Measurements from ENCODE around the gene ASPSCR1.

GRCh38 chr17:82062076-82062983 lies 84.9 kb downstream of the ASPSCR1 start:
- TF ChIP-seq CTCF (IDR thresholded peaks at IDR 0.05) = no peak
- TF ChIP-seq GABPB1 (CRISPR knock-in tag; IDR thresholded peaks at IDR 0.05) = no peak
- TF ChIP-seq STAT6 (CRISPR knock-in tag; conservative IDR thresholded peaks at IDR 0.05; ENCODE audit: low read depth) = no peak
- no peak for TF ChIP-seq CREB1 (CRISPR knock-in tag; IDR thresholded peaks at IDR 0.05)
- TF ChIP-seq, protein P1, sequence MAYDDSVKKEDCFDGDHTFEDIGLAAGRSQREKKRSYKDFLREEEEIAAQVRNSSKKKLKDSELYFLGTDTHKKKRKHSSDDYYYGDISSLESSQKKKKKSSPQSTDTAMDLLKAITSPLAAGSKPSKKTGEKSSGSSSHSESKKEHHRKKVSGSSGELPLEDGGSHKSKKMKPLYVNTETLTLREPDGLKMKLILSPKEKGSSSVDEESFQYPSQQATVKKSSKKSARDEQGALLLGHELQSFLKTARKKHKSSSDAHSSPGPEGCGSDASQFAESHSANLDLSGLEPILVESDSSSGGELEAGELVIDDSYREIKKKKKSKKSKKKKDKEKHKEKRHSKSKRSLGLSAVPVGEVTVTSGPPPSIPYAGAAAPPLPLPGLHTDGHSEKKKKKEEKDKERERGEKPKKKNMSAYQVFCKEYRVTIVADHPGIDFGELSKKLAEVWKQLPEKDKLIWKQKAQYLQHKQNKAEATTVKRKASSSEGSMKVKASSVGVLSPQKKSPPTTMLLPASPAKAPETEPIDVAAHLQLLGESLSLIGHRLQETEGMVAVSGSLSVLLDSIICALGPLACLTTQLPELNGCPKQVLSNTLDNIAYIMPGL (CRISPR knock-in tag; IDR thresholded peaks at IDR 0.05) = no peak
- TF ChIP-seq SMAD4 (CRISPR knock-in tag; IDR thresholded peaks at IDR 0.05) = no peak
- TF ChIP-seq ATF6 (CRISPR knock-in tag; IDR thresholded peaks at IDR 0.05) = no peak
- TF ChIP-seq TCF7 (CRISPR knock-in tag; IDR thresholded peaks at IDR 0.05; ENCODE audit: low read depth) = no peak
- no peak for TF ChIP-seq USF1 (CRISPR knock-in tag; IDR thresholded peaks at IDR 0.05)
